WTC11 (cell line): Measurements from ENCODE around the gene GPRC5B.

ENCODE experiments used
- ZNF317 ChIP-seq: sonication (generic); formaldehyde crosslinking; IDR thresholded peaks from 2 replicates; pipeline ENCODE4 v1.8.1; 2023; ENCODE audit warnings: low read depth, mild to moderate bottlenecking, moderate library complexity, missing genetic modification reagents, borderline replicate concordance
- TF ChIP-seq, protein P1 (sequence below): sonication (generic); formaldehyde crosslinking; IDR thresholded peaks from 2 replicates; pipeline ENCODE4 v1.8.0; 2022; ENCODE audit warnings: mild to moderate bottlenecking, missing genetic modification reagents

DNA sequence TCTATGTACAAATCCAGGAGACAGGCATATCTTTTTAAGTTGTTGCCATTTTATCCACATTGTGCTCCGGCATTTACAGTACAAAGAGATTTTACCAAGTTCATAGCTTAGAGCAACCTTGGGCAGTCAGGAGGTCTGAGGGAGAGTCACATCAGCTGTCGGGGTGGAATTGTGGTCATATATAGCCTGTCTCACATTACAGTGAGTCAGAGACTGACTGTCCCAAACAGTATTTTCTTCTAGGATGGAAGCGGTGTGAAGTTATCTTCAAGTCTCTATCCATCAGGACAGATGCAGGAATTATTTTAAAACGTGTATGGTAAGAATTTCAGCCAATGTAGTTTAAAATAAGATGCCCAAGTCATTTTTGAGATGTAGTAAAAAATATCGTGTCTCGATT lies 53.0 kb downstream of the GPRC5B start:
- TF ChIP-seq, protein P1, sequence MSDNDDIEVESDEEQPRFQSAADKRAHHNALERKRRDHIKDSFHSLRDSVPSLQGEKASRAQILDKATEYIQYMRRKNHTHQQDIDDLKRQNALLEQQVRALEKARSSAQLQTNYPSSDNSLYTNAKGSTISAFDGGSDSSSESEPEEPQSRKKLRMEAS (CRISPR knock-in tag), result no peak
- TF ChIP-seq ZNF317 (CRISPR knock-in tag), result no peak
